ENCODE measurements around the gene SERPINE1.

Gene SERPINE1

DNA sequence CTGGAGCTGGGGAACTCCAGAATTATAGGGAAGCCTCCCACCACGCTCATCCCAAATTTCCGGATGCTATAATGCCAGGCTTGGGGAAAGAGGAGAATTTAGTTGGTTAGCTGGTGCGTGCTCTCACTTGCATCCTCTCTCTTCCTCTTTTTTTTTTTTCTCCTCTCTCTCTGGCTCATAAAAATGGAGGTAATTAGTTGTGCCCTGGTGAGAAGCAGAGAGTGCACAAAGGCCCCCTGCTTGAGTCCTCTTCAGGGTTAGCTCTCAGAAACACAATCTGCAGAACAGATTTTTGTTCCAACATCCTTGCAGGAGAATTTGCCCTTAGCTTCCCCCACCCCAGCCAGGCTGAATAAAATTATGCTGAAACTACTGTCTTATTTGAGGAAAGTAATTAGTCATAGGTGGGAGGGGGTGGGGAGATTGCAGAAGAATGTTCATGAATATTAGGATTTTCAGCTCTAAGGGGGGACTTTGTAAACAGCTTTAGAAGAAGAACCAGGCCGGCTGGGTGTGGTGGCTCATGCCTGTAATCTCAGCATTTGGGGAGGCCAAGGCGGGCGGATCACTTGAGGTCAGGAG lies 7.6 kb downstream of the SERPINE1 start:
- DNase-seq (ENCODE audit: low read depth) = peak; percentile 65
- no peak for TF ChIP-seq CTCF (IDR thresholded peaks at IDR 0.05; ENCODE audit: low read length, missing control alignments)
- peak overlapping the region; percentile 42 for H3K4me3 ChIP-seq (replicated peaks; ENCODE audit: low read depth, low read length)

GRCh38 chr7:101137651-101138212 lies 10.8 kb downstream of the SERPINE1 start:
- no peak for TF ChIP-seq CTCF (IDR thresholded peaks at IDR 0.05; ENCODE audit: low read length, missing control alignments)
- peak; percentile 67 for DNase-seq (ENCODE audit: low read depth)
- no peak overlapping the region for H3K4me3 ChIP-seq (replicated peaks; ENCODE audit: low read depth, low read length)

DNA sequence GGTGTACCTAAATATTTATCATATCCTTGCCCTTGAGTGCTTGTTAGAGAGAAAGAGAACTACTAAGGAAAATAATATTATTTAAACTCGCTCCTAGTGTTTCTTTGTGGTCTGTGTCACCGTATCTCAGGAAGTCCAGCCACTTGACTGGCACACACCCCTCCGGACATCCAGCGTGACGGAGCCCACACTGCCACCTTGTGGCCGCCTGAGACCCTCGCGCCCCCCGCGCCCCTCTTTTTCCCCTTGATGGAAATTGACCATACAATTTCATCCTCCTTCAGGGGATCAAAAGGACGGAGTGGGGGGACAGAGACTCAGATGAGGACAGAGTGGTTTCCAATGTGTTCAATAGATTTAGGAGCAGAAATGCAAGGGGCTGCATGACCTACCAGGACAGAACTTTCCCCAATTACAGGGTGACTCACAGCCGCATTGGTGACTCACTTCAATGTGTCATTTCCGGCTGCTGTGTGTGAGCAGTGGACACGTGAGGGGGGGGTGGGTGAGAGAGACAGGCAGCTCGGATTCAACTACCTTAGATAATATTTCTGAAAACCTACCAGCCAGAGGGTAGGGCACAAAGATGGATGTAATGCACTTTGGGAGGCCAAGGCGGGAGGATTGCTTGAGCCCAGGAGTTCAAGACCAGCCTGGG lies 11.4 kb downstream of the SERPINE1 start:
- peak; percentile 97 for DNase-seq (ENCODE audit: low read depth)
- TF ChIP-seq CTCF (IDR thresholded peaks at IDR 0.05; ENCODE audit: low read length, missing control alignments) = peak; percentile 40
- H3K4me3 ChIP-seq (replicated peaks; ENCODE audit: low read depth, low read length) = no peak overlapping the region

GRCh38 chr7:101140339-101140699 lies 13.4 kb downstream of the SERPINE1 start:
- DNase-seq (ENCODE audit: low read depth) = peak; percentile 78
- no peak for TF ChIP-seq CTCF (IDR thresholded peaks at IDR 0.05; ENCODE audit: low read length, missing control alignments)
- H3K4me3 ChIP-seq (replicated peaks; ENCODE audit: low read depth, low read length) = no peak overlapping the region

- peak; percentile 52 for DNase-seq (ENCODE audit: low read depth)
- no peak for TF ChIP-seq CTCF (IDR thresholded peaks at IDR 0.05; ENCODE audit: low read length, missing control alignments)
- no peak overlapping the region for H3K4me3 ChIP-seq (replicated peaks; ENCODE audit: low read depth, low read length)
Measured at GRCh38 chr7:101140746-101141382, 14.0 kb downstream of the SERPINE1 start.

DNA sequence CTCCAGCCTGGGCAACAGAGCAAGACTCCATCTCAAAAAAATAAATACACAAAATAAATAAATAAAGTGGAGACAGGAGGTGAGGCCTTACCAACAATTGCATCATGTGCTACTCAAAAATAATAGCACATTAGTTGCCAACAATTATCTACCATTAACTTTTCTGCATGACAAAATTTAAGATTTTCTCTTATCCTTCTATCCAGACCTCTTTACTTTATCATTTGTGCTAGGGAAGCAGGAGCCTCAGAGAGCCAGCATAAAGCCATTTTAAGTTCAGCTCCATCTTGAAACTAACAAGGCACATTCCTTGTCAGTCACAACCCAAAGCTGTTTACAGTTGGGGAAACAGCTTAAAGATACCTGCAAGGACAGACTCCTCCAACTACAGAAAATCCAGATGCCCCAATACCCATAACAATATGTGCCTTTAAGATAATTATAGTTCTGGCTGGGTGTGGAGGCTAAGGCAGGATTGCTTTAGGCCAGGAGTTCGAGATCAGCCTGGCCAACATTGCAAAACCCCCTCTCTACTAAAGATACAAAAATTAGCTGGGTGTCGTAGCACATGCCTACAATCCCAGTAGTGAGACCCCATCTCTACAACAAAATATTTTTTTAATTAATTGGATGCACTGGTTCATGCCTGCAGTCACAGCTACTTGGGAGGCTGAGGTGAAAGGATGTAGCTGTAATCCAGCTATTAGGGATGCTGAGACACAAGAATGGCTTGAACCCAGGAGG lies 25.2 kb downstream of the SERPINE1 start:
- H3K4me3 ChIP-seq (replicated peaks; ENCODE audit: low read depth, low read length) = no peak overlapping the region
- no peak for TF ChIP-seq CTCF (IDR thresholded peaks at IDR 0.05; ENCODE audit: low read length, missing control alignments)
- no peak for DNase-seq (ENCODE audit: low read depth)

Data from fibroblast of pulmonary artery (primary cell).